SK-MEL-5 (cell line): ENCODE data around the gene GTF2B. TPM values are rescaled to one million over a fixed set of nuclear protein-coding genes. Genes with fewer than 3 reads are reported as not detected.
"Not testable (repeated sequence)": the region's sequence is repeated elsewhere in the genome, so short reads cannot be mapped to it uniquely, and the experiment has no call there.

ENCODE experiments used
- DNase-seq: peaks from one replicate; pipeline ENCODE4 v3.0.0-alpha.2; 2016; ENCODE audit warnings: low read depth, low spot score
- in situ Hi-C: cut with HindIII; loops from 2 replicates; pipeline ENCODE4 v1.10.0; 2016; ENCODE audit warnings: low sequenced_read_pairs, high pct_unique_total_duplicates, low pct_unique_long_range_greater_than_20kb
- total RNA-seq: library from RNA; depleted of rRNA; stranded (reverse); fragments of >200 nt; shearing (Covaris generic); gene quantifications from 2 replicates; pipeline ENCODE4 v1.2.3, GENCODE V29; 2014

GTF2B gene
- total RNA-seq, 1 experiment from 2014 or later = 78.1 TPM

DNA sequence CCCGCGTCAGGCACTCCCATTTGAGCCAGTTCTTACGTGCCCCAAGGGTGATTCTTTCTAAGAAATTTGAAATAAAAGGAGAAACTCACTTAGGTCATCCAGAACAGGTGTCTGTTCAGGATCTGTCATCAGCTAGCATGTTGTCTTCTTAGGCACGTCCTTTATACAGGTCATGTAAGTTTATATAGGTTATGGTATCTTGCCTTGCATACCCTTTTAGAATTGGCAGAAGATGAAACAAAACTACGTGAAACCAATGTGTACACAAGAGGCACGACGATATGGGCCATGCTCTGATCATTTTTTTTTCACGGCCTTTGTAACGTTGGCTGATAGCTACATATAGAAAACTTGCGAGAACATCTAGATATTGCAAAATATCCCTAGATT lies 579 bp upstream of the GTF2B start:
- no peak for DNase-seq
- in situ Hi-C loops = no loop called here

DNA sequence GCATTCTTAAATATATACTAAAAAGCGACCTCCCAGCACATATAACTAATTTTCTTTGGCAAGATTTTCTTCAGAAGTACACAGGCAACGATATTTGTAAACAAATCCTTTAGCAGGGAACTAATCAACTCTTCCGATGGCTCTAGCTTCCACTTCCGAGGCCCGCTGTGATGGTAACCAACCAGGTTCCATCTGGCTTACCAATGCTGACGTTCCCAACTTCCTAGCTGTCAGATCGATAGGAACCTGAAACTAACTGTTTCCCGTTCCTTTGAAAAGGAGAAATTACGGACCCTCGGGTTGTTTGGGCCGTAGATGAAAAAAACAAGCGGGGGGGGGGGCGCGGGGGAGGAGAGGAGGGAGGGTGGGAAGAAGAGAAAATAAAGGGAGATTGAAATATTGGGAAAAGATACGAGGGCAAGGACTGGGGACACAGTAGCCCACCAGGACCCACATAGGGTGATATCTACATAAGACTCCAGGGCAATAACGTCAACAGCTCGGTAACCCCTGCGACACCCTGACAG lies 513 bp downstream of the GTF2B start:
- DNase-seq = peak; percentile 23
- in situ Hi-C loops = no loop called here

DNA sequence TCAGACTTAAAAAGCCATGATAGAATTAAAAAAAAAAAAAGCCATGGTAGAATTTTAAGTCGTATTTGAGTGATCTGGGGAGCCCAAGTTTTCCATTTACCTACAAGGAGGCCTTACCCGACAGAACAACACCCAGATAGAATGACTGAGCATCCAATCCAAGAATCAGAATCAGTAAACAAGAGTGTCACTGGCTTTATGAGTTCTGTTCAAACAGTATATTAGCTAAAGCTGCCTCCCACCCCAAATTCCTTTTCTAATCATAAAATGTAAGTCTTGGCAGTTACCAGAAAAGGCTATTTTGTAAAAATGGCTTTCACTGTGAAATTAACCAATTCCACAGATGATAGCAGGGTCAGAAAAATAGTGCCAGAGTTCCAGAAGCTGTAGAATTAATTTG lies 1.2 kb downstream of the GTF2B start:
- in situ Hi-C loops = no loop called here
- DNase-seq = no peak

DNA sequence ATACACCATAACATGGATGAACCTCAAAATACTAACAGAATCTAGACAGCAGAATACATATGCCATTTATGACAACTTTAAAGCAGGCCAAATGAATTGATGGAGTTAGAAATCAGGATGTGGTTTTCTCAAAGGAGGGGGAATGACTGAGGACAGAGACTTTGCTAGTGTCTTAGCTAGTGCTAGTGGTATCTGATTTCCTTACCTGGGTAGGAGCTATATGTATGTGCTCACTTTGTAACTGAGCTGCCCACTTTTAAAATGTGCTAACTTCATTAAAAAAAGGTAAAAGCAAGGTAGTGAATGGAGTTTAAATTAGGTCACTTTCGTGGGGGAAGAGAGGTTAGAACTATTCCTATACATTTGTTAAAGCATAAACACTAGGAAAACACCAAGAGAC lies 2.6 kb downstream of the GTF2B start:
- DNase-seq = no peak
- in situ Hi-C loops = no loop called here

DNA sequence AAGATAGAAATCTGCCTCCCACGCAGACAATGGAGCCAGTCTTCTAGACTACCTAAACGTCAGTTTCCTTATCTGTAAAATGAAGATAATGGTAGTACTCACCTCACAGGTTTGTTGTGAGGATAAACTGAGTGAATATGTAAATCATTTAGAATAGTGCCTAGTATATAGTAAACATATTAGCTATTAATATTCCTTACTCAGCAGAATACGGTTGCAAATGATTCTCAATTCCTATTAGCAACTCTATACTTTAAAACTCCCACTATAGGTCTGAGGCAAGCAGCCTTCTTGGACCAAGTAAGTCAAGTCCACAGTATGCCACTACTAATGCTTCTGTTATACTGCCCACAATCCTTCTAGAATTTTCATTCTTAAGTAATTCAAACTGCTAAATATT lies 5.4 kb downstream of the GTF2B start:
- in situ Hi-C loops = no loop called here
- DNase-seq = no peak

DNA sequence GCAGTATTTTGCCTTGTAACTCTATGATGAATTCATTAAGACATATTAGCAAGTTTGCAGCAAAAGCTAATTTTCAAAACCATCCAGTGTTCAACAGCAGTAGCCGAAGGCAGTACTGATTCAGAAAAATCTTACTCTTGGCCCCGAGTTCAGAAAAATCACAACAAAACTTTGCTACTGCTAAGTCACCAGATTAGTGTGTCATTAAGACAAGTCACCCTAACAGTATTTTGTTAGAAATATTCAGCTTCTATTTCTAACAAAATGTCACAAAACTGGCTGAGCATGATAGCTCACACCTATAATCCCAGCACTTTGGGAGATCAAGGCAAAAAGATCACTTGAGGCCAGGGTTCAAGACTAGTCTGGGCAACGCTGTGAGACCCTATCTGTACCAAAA lies 8.2 kb downstream of the GTF2B start:
- in situ Hi-C loops = no loop called here
- DNase-seq = no peak

DNA sequence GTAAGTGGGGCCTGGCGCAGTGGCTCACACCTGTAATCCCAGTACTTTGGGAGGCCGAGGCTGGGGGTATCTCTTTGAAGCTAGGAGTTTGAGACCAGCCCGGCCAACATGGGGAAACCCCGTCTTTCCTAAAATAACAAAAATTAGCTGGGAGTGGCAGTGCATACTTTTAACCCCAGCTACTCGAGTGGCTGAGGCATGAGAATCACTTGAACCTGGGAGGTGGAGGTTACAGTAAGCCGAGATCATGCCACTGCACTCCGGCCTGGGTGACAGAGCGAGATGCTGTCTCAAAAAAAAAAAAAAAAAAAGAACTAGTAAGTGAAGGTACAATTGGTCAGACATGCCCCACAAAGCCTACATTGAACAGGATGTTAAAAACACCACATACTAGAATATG lies 10.7 kb downstream of the GTF2B start:
- DNase-seq, in situ Hi-C loops: not testable (repeated sequence)

DNA sequence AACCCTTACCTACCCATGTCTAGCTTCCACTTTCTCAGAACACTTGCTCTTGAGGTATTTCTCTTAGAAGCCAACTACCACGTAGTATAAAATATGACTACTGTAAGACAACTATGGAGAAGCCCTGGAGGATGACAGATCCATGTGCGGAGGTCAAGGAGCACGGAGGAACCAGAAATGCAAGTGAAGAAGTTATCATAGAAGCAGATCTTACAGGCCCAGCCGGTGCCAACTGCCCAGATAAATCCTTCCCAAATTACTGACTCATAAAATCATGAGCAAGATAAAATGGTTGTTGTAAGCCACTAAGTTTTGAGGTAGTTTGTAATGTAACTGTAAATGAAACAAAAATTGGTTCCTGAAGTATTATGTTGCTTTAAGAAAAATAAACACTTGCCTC lies 12.6 kb downstream of the GTF2B start:
- DNase-seq = no peak
- in situ Hi-C loops = no loop called here

DNA sequence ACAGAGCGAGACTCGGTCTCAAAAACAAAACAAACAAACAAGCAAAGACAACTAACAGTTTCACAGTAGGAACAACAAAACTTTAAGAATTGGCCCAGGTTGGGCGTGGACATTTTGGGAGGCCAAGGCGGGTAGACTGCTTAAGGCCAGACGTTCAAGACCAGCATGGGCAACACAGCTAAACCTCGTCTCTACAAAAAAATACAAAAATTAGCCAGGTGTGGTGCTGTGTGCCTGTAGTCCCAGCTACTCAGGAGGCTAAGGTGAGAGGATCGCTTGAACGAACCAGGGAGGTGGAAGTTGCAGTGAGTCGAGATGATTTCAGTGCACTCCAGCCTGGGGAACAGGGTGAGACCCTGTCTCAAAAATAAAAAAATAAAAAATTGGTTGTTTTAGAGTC lies 13.5 kb downstream of the GTF2B start:
- DNase-seq = no peak
- in situ Hi-C loops = no loop called here

DNA sequence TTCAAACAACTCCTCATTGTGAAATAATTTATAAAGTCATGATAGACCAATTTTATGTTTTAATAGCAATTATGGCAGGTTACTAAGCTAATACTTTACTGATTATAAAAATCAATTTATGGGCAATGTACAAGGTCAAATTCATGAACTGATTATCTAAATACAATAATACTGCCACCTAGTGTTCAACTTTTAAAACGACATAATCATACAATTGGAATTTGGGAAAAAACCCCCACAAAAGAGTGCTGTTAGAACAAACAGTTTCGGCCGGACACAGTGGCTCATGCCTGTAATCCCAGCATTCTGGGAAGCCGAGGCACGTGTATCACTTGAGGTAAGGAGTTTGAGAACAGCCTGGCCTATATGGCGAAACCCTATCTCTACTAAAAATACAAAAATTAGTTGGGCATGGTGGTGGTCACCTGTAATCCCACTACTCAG lies 14.0 kb downstream of the GTF2B start:
- in situ Hi-C loops = no loop called here
- peak; percentile 65 for DNase-seq

DNA sequence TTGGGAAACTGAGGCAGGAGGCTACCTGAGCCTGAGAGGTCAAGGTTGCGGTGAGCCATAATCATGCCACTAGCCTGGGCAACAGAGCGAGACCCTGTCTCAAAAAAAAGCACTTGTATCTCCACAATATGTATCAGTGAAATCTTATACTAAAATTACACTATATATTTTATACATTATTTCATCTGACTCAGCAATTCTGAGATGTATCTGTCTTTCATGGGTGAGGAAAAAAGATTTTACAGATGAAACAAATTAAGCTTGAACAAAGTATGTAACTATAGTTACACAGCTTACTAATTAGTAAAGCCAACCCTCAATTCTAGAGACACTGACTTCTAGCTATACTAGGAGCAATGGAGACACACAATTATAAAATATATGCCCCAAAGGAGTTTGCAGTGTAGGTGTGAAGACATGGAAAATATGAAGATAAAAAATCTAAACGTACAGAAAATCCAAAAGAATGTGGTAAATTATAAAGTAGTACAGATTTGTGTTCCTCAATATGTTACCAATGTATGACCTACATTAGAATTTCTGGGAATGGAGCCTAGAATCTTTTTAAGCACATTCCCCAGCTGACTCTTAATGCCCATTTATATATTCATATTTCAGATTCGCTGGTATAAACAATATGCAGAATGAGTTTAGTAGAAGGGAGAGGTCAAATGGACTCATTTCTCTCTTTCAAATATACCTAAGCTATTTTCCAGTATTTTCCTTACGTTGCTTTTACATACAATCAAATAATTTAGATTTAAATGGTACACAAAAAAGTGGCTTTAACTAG lies 14.6 kb downstream of the GTF2B start:
- no peak for DNase-seq
- in situ Hi-C loops = no loop called here

DNA sequence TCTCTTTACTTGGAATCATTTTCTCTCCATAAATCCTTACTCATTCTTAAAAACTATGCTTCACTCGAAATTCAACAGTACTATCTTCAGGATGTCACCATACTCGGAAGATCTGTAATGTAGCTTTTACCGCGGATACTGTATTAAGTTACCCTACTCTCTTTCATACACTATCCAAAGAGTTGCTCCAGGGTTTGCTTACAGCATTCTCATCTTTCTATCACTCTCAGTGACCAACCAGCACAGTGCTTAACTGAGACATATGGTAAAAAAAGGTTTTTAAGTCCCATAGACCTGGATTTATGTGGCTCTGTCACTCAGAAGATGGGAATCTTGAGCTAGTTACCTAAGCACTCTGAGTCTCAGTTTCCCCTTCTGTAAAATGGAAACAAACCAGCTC lies 15.8 kb downstream of the GTF2B start:
- no peak for DNase-seq
- in situ Hi-C loops = no loop called here

DNA sequence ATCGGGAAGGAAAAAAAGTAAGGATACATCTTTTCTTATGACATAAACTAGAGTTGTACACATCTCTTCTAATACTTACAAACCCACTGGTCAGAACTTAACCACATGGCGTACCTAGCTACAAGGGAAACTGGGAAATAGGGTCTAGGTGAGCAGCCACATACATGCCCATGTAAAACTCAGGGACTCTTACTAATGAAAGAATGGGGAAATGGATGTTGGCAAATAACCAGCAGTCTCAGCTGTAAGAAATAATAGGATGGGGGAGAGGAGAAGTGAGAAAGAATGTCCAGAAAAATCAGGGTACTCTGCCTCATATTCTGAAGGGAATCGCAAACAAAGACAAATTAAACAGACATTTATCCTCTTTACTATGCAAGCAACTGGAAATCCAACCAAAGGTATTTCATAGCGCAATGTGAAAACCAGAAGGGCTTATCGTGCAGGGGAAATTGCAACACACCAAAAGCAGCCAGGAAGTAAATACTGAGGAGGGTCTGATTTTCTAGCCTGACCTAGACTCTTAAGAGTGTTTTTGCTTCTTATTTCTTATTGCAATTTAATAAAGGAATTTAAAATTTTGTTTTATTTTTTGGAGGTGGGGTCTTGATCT lies 17.5 kb downstream of the GTF2B start:
- in situ Hi-C loops = no loop called here
- no peak for DNase-seq

DNA sequence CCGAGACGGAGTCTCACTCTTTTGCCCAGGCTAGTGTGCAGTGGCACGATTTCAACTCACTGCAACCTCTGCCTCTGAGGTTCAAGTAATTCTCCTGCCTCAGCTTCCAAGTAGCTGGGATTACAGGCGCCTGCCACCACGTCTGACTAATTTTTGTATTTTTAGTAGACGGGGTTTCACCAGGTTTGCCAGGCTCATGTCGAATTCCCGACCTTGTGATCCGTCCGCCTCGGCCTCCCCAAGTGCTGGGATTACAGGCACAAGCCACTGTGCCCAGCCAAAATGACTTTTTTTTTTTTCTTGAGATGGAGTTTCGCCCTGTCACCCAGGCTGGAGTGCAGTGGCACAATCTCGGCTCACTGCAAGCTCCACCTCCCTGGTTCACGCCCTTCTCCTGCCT lies 21.7 kb downstream of the GTF2B start:
- in situ Hi-C loops, DNase-seq: not testable (repeated sequence)

DNA sequence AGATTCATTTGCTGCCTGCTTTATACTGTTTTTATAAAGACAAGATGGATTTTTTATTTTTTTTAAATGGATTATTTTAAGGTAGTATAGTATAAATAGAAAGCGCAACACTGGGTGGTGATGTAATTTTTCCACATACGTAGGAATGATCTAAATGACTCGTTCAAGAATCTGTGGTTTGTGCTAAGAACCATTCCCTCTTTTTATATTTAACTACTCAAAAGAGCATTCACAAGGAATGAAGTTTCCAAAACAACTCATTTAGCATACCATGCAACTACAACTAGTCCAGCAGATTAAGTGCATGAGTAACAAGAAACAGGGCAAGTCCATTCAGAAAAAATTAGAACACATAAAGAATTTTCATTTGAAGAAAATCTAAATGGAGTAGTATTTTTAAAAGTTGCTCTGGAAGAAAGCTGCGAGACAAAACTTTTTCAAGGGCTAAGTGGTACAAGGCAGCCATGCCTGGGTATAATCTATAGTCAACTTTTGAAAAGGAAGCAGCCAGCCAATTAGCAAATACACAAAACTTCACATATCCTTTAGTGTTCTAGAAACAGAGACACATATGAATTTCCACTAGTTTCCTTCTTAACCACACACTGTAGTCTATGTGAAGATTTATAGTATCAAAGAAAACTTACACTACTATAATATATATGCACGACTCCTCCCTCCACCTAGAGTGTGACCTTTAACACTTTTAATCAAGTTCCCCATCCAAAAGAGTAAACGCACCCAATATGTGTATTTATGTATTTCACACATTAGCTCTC lies 23.4 kb downstream of the GTF2B start:
- in situ Hi-C loops = no loop called here

DNA sequence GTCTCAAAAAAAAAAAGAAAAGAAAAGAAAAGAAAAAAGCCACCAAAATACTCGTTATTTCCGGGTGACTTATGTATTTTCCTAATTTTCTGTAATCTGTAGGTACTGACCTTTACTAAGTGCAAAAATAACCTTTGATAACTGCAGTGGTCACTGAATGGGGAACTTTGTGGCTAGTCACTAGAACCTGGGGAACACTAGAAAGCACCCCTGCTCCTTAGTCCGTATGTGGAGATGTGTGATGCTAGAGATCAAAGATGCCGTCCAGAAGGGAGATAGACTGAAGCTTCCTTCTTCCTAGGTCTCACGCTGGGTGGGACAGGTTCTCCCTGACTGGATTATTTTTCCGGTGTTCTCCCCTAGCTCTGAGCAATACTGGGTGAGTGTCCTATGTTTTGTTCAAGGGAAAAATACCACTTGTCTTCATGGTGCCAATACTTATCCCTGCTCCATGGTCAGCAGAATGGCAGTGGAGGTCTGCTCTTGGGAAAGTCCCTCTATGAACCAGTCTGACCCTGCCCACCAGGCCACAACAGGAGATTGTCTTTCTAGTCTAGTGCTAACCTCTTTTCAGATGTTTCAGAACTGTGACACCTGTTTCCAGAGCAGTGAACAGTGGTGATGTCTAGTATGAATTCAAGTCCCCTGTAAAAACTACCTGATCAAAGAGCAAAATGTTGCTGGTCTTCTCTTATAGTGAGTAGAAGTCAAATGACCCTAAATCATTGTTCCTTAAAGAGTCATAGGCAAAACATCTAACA lies 39.9 kb downstream of the GTF2B start:
- in situ Hi-C loops = no loop called here
- no peak for DNase-seq

More for the DNA sequence above, 23.4 kb downstream of the GTF2B start:
- peak; percentile 28 for DNase-seq

DNA sequence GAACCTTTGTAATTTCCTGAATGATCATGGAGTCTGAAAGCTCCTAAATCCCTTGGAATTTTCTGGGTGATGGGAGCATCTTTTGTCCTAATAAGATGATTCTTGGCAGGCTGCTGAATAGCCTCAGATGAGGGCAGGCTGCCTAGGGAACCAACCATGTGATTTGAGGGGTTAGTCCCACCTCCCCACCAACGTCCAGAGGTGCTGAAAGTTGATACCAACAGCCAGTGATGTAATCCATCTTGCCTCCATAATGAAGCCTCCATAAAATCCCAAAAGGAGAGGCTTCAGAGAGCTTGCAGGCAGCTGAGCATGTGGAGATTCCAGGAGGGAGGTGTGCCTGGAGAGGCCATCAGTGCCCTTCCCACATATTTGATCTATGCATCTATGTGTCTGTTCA lies 43.7 kb downstream of the GTF2B start:
- in situ Hi-C loops = no loop called here
- DNase-seq = peak; percentile 2

DNA sequence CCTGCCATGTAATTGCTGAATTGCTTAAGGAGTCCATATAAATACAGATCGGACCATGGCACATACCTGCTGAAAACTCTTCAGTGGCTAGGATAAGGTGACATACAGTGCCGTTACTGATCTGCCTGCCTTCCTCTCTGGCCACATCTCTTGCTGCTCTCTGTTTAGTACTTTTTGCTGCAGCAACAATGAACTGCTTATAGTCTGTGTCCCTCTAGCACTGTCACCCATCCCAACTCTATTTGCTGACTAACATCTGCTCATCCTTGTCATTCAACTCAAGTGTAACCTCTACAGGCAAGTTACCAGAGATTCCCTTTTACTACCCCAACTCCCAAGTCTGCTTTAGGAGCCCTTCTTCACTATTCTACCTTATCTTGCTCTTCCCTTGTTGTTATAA lies 65.6 kb downstream of the GTF2B start:
- in situ Hi-C loops = no loop called here
- no peak for DNase-seq
